ENCODE data around the gene ZNF845.

GRCh38 chr19:53394974-53395839 is 61.7 kb downstream of the ZNF845 start, which contains the start of gene ZNF765:
- TF ChIP-seq, protein P1, sequence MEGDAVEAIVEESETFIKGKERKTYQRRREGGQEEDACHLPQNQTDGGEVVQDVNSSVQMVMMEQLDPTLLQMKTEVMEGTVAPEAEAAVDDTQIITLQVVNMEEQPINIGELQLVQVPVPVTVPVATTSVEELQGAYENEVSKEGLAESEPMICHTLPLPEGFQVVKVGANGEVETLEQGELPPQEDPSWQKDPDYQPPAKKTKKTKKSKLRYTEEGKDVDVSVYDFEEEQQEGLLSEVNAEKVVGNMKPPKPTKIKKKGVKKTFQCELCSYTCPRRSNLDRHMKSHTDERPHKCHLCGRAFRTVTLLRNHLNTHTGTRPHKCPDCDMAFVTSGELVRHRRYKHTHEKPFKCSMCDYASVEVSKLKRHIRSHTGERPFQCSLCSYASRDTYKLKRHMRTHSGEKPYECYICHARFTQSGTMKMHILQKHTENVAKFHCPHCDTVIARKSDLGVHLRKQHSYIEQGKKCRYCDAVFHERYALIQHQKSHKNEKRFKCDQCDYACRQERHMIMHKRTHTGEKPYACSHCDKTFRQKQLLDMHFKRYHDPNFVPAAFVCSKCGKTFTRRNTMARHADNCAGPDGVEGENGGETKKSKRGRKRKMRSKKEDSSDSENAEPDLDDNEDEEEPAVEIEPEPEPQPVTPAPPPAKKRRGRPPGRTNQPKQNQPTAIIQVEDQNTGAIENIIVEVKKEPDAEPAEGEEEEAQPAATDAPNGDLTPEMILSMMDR (conservative IDR thresholded peaks at IDR 0.05; ENCODE audit: low read length), result peak; percentile 47
- no peak for TF ChIP-seq EZH2phosphoT487 (IDR thresholded peaks at IDR 0.05; ENCODE audit: borderline replicate concordance, low read depth, low read length)
